HG03469 (cell line): ENCODE data around the gene ABHD14A.

Experiments
- ATAC-seq: cut with Tn5 transposase; IDR thresholded peaks from one replicate; pipeline ENCODE4 v1.9.1; 2021; ENCODE audit warnings: mild to moderate bottlenecking, moderate library complexity, moderate number of reproducible peaks; ENCODE audit not compliant: unreplicated experiment

Gene ABHD14A

GRCh38 chr3:51968883-51969678 is 5.8 kb upstream of the ABHD14A start:
- no peak for ATAC-seq

- no peak for ATAC-seq
These were observed 5.0 kb upstream of the ABHD14A start for GRCh38 chr3:51969841-51970240.

- no peak for ATAC-seq
These were observed 4.1 kb upstream of the ABHD14A start for GRCh38 chr3:51970606-51971300.

GRCh38 chr3:51971350-51971749 is 3.5 kb upstream of the ABHD14A start:
- no peak for ATAC-seq

GRCh38 chr3:51974277-51974962 is 444 bp upstream of the ABHD14A start:
- no peak for ATAC-seq

- no peak for ATAC-seq
These were observed 1.1 kb downstream of the ABHD14A start for GRCh38 chr3:51975852-51976549.

GRCh38 chr3:51977446-51978142 is 2.7 kb downstream of the ABHD14A start:
- ATAC-seq = no peak

- ATAC-seq = no peak
These were observed 3.3 kb downstream of the ABHD14A start for GRCh38 chr3:51978143-51978502.

- ATAC-seq = no peak
These were observed 5.4 kb downstream of the ABHD14A start for GRCh38 chr3:51980253-51980652.

GRCh38 chr3:51982352-51982837 is 7.5 kb downstream of the ABHD14A start:
- ATAC-seq = no peak

- ATAC-seq = no peak
These were observed 8.1 kb downstream of the ABHD14A start, which contains the start of gene ACY1 for GRCh38 chr3:51982838-51983577. TSS of gene ACY1 (plus strand) at chr3:51983535. CDS start at chr3:51984065, 530 bp downstream.

GRCh38 chr3:51983578-51984268 is 8.9 kb downstream of the ABHD14A start:
- no peak for ATAC-seq

- ATAC-seq = no peak
These were observed 9.4 kb downstream of the ABHD14A start for GRCh38 chr3:51984269-51984647.

GRCh38 chr3:51985063-51985462 is 10.2 kb downstream of the ABHD14A start:
- no peak for ATAC-seq

- no peak for ATAC-seq
These were observed 11.4 kb downstream of the ABHD14A start for GRCh38 chr3:51986010-51986947.

GRCh38 chr3:51987568-51987967 is 12.7 kb downstream of the ABHD14A start:
- no peak for ATAC-seq

GRCh38 chr3:51988286-51989146 is 13.7 kb downstream of the ABHD14A start:
- ATAC-seq = no peak
